Urinary bladder (tissue), 4 donors: ENCODE data around the gene PHACTR1. TPM values are rescaled to one million over a fixed set of nuclear protein-coding genes. Genes with fewer than 3 reads are reported as not detected.

Experiments used
- DNase-seq: peaks from one replicate; pipeline ENCODE4 v3.0.0-alpha.2; 2015; ENCODE audit errors: extremely low spot score
- H3K27ac ChIP-seq: one replicate; pipeline ENCODE4 v1.5.1; 2013; ENCODE audit warnings: low read depth, mild to moderate bottlenecking, moderate library complexity
- H3K36me3 ChIP-seq: one replicate; pipeline ENCODE4 v1.6.1; 2013; ENCODE audit warnings: mild to moderate bottlenecking, moderate library complexity; ENCODE audit not compliant: insufficient read depth
- H3K4me1 ChIP-seq: one replicate; pipeline ENCODE4 v1.6.1; 2013; ENCODE audit warnings: mild to moderate bottlenecking, moderate library complexity; ENCODE audit not compliant: insufficient read depth
- H3K4me3 ChIP-seq: one replicate; pipeline ENCODE4 v1.5.1; 2013; ENCODE audit warnings: low read depth, low read length
- WGBS: extraction: QIAGEN DNeasy Blood & Tissue Kit; methylation state at CpG from one replicate; pipeline ENCODE4 v1.1.7; 2013; 5-methylcytosine and 5-hydroxymethylcytosine counted together
- polyA plus RNA-seq: library from polyadenylated mRNA; stranded (reverse); fragments of 200-250 nt; gene quantifications from one replicate; pipeline ENCODE4 v1.2.3, GENCODE V29; 2013
- total RNA-seq: library from RNA; depleted of rRNA; stranded (reverse); fragments of >200 nt; gene quantifications from one replicate; pipeline ENCODE4 v1.2.3, GENCODE V29; 2014
- donor health status: healthy with polysubstance abuse.
- donor health status: healthy.

The PHACTR1 gene
- total and polyA plus RNA-seq, 2 donors, result 3.3 to 4.3 TPM

- WGBS, result 77% methylated on average over 6 of the region's 6 CpGs
- no peak for DNase-seq
- Histone ChIP-seq H3K4me1 (no peaks in the 10 kb centered on the region), H3K36me3 (no peaks in the 10 kb centered on the region), H3K4me3 (no peak overlapping the region), H3K27ac (no peak overlapping the region)
Measured at GRCh38 chr6:13079096-13079723, 362.6 kb downstream of the PHACTR1 start.

- WGBS, result 85% methylated on average over 5 of the region's 5 CpGs
- H3K4me3 ChIP-seq, result no peak overlapping the region
- DNase-seq, result no peak
- H3K36me3 ChIP-seq, result no peaks in the 10 kb centered on the region
- no peak overlapping the region for H3K27ac ChIP-seq
- no peaks in the 10 kb centered on the region for H3K4me1 ChIP-seq
Measured at GRCh38 chr6:13080462-13081188, 364.1 kb downstream of the PHACTR1 start.

DNA sequence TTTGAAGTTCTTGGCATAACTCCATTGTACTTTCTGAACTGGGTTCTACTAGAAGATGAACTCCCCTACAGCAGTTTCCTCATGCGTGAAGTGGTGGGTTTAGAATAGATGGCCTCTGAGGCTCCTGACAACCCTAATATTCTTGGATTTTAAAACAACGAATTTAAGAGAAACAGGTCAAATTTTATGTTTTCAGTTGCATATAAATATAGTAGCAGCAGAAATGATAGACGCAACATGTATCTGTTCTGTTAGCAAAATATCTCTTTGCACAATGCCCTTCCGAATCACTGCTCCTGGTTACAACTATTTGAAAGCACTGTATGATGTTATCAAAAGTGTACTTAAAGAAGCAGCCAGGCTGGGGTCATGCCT, 364.6 kb downstream of the PHACTR1 start:
- no peaks in the 10 kb centered on the region for H3K36me3 ChIP-seq
- no peak for DNase-seq
- WGBS, result 92% methylated on average over 4 of the region's 4 CpGs
- no peak overlapping the region for H3K27ac ChIP-seq
- H3K4me3 ChIP-seq, result no peak overlapping the region
- H3K4me1 ChIP-seq, result no peaks in the 10 kb centered on the region

GRCh38 chr6:13089296-13089994, 372.9 kb downstream of the PHACTR1 start:
- WGBS, result 80% methylated on average over 7 of the region's 7 CpGs
- Histone ChIP-seq H3K36me3 (no peaks in the 10 kb centered on the region), H3K4me1 (no peaks in the 10 kb centered on the region), H3K4me3 (no peak overlapping the region), H3K27ac (no peak overlapping the region)
- DNase-seq, result no peak

- no peak overlapping the region for H3K27ac ChIP-seq
- no peak for DNase-seq
- no peaks in the 10 kb centered on the region for H3K36me3 ChIP-seq
- no peak overlapping the region for H3K4me3 ChIP-seq
- 84% methylated on average over 6 of the region's 6 CpGs for WGBS
- H3K4me1 ChIP-seq, result no peaks in the 10 kb centered on the region
Measured at GRCh38 chr6:13091192-13091591, 374.6 kb downstream of the PHACTR1 start.

GRCh38 chr6:13094781-13095425, 378.3 kb downstream of the PHACTR1 start:
- Histone ChIP-seq H3K4me3 (no peak overlapping the region), H3K36me3 (no peaks in the 10 kb centered on the region), H3K4me1 (no peaks in the 10 kb centered on the region), H3K27ac (no peak overlapping the region)
- no peak for DNase-seq
- 62% methylated on average over 3 of the region's 3 CpGs for WGBS

DNA sequence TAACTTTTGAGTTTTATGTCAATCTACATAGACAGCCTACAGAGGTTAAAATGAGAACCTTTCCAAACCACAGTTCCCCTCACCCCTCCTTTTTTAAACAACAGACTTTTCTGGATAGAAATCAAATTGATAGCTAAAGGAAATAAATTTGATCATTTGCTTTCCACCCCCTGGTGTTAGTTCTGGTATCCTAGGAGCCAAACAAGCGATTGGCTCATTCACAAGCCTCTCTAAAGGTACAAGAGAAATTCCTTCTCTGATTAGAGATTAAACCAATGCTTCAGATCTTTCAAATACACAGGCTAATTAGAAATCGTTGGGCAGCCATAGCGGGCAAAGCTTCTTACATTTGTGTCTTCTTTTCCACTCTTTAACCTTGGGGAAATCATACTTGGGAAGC, 379.5 kb downstream of the PHACTR1 start:
- no peak overlapping the region for H3K4me3 ChIP-seq
- H3K27ac ChIP-seq, result no peak overlapping the region
- no peaks in the 10 kb centered on the region for H3K4me1 ChIP-seq
- 90% methylated on average over 3 of the region's 3 CpGs for WGBS
- no peaks in the 10 kb centered on the region for H3K36me3 ChIP-seq
- DNase-seq, result no peak

- H3K27ac ChIP-seq, result no peak overlapping the region
- no peak overlapping the region for H3K4me3 ChIP-seq
- no peaks in the 10 kb centered on the region for H3K4me1 ChIP-seq
- no peak for DNase-seq
- WGBS, result 76% methylated on average over 1 of the region's 1 CpG
- H3K36me3 ChIP-seq, result no peaks in the 10 kb centered on the region
Measured at GRCh38 chr6:13097454-13097853, 380.9 kb downstream of the PHACTR1 start.

GRCh38 chr6:13098006-13098405, 381.4 kb downstream of the PHACTR1 start:
- DNase-seq, result no peak
- Histone ChIP-seq H3K36me3 (no peaks in the 10 kb centered on the region), H3K4me3 (no peak overlapping the region), H3K4me1 (no peaks in the 10 kb centered on the region), H3K27ac (no peak overlapping the region)

DNA sequence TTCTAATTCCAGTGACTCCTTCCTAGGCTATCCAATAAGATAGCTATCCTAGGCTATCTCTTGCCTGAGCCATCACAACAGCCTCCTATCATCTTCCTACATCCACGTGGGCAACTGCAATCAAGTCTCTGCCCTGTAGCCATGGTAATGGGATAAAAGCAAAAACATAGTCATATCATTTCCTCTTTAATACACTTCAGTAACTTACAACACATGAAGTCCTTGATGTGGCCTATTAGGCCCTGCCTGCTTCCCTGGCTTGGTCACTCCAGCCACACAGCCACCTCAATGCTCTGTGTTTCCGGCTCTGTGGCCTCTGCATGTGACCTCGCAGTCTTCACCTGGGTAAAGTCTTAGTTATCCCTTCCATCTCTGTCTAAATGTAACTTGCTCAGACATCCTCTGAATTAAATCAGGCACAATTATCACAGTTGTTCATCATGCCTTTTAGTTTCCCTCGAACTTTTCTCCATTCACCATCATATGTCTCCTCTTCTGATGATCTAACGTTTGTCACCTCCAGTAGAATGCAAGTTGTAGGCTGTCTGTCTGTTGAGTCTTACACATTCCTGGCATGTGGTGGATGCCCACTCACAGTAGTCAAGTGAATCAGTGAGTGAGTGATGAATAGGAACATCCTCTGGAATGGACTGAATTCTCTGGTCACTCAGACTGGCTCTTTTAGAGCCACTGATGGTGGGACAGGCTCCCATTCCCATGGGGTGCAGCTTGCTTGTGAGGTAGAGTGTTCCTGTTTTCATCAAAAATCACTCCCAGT, 382.4 kb downstream of the PHACTR1 start:
- Histone ChIP-seq H3K4me1 (no peaks in the 10 kb centered on the region), H3K27ac (no peak overlapping the region), H3K36me3 (no peaks in the 10 kb centered on the region), H3K4me3 (no peak overlapping the region)
- 88% methylated on average over 5 of the region's 5 CpGs for WGBS
- no peak for DNase-seq

DNA sequence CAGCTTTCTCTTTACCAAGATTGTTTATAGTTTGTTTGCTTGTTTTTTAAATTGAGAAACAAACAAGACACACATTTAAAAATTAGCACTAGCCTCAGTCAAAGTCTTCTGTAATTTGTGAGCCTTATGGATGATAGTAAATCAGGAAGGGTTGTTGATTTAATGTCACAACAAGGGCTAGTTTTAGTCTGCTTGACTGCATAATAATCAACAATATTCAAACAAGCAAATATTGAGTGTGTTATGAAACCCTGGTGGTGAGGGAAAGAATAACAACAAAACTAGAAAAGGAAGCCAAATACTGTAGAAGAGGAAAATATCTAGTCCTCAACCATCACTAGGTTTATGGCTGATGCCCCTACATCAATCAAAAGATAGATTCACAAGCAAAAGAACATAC, 383.2 kb downstream of the PHACTR1 start:
- H3K4me1 ChIP-seq, result no peaks in the 10 kb centered on the region
- no peak overlapping the region for H3K4me3 ChIP-seq
- no peak overlapping the region for H3K27ac ChIP-seq
- DNase-seq, result no peak
- H3K36me3 ChIP-seq, result no peaks in the 10 kb centered on the region

GRCh38 chr6:13101409-13101808, 384.8 kb downstream of the PHACTR1 start:
- no peak for DNase-seq
- Histone ChIP-seq H3K27ac (no peak overlapping the region), H3K4me1 (no peaks in the 10 kb centered on the region), H3K4me3 (no peak overlapping the region), H3K36me3 (no peaks in the 10 kb centered on the region)
- WGBS, result 93% methylated on average over 5 of the region's 5 CpGs

- H3K4me1 ChIP-seq, result no peaks in the 10 kb centered on the region
- 75% methylated on average over 2 of the region's 2 CpGs for WGBS
Measured at GRCh38 chr6:13101985-13102384, 385.4 kb downstream of the PHACTR1 start.

More at GRCh38 chr6:13101985-13102384, 385.4 kb downstream of the PHACTR1 start:
- Histone ChIP-seq H3K36me3 (no peaks in the 10 kb centered on the region), H3K4me3 (no peak overlapping the region), H3K27ac (no peak overlapping the region)
- no peak for DNase-seq
